GM12891 (cell line): Measurements from ENCODE around the gene CASP2.
A peak's percentile ranks its signal among the peaks of the same experiment; 100 is the strongest.

Experiments
- PAX5 ChIP-seq: IDR thresholded peaks from 2 replicates; pipeline ENCODE4 v1.6.1; 2011; ENCODE audit warnings: low read length, moderate library complexity, mild to moderate bottlenecking; ENCODE audit not compliant: insufficient read depth, severe bottlenecking
- POLR2A ChIP-seq: IDR thresholded peaks from 2 replicates; pipeline ENCODE4 v1.6.1; 2011; ENCODE audit warnings: low read depth, low read length, control low read depth
- POLR2AphosphoS5 ChIP-seq: IDR thresholded peaks from 2 replicates; pipeline ENCODE4 v1.6.1; 2011; ENCODE audit warnings: low read depth, low read length, control low read depth
- POU2F2 ChIP-seq: IDR thresholded peaks from 2 replicates; pipeline ENCODE4 v1.6.1; 2011; ENCODE audit warnings: low read depth, mild to moderate bottlenecking, control low read depth, low read length, moderate library complexity
- TAF1 ChIP-seq: IDR thresholded peaks from 2 replicates; pipeline ENCODE4 v1.6.1; 2011; ENCODE audit warnings: low read depth, low read length, control low read depth

DNA sequence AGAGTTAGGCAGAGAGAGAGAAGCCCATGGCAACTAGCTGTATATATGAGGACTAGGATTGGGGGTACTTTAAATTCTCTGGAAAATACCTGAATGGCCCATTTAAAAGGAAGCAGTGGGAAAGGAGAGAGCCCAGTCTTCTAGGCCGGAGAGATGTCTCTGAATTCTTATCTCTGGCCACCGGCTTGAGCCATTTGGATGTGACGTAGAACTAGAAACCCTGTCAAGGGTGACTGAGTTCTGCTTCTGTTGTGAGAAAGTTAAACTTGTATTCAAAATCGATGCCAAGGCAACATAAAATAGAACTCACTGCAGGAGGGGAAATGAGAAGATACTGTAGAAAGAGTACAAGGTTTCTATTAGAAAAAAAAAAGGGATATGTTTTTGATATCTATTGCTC lies 31.2 kb upstream of the CASP2 start:
- TF ChIP-seq POLR2A (no peak), POLR2AphosphoS5 (no peak), TAF1 (no peak), PAX5 (peak; percentile 75), POU2F2 (no peak)
